Activated CD4-positive, CD25-positive, alpha-beta regulatory T cell treated with anti-CD3 and anti-CD28 coated beads, Interleukin-2, amount 50 U/mL, for 72 hours (primary cell): ENCODE measurements around the gene NUCKS1.
"Not testable (repeated sequence)": the region's sequence is repeated elsewhere in the genome, so short reads cannot be mapped to it uniquely, and the experiment has no call there.

Experiments
- DNase-seq: peaks from one replicate; pipeline ENCODE4 v3.0.0; 2021

NUCKS1 gene

DNA sequence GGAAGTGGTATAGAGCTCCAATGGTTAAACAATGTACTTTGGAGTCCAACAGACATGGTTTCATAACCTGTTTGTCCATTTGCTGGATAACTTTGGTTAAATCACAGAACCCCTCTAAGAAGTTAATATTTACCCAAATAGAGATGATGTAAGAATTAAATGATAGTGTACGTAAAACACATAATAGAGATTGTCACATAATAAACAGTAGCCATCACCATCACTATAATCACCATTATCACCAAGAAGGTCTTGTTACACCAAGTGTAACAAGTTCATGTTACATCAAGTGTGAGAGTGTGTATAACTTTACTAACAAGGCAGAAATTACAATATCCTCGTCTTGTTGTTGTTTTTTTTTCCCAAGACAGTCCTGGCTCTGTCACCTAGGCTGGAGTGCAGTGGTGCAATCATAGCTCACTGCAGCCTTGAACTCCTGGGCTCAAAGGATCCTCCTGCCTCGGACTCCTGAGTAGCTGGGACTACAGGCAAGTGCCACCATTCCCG, 23.3 kb downstream of the NUCKS1 start:
- no peak for DNase-seq

DNA sequence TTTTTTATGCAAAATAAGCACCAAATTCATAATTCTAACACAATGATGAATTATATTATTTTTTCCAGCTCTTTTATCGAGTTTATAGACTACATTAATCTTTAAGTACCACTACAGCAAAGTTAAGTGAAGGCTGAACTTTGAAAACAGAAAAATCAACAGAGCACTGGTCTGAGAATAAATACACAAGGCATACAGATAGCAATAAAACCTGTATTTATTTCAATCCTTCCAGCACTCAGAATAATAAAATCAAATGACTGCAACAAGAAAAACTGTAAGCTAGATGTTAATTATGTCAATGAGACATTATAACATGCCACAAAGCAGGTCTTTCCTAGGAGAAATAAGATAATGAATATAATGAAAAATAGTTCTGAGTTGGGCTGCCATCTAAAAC, 24.5 kb downstream of the NUCKS1 start:
- no peak for DNase-seq

DNA sequence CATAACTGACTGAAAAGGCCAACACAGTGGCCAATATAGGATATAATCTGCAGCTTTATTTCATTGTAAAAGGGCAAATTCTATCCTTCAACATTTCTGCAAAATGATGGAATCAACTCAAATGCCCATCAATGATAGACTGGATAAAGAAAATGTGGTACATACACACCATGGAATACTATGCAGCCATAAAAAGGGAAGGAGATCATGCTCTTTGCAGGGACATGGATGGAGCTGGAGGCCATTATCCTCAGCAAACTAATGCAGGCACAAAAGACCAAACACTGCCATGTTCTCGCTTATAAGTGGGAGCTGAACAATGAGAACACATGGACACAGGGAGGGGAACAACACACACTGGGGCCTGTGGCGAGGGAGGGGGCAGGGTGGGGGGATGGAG, 29.2 kb downstream of the NUCKS1 start:
- not testable (repeated sequence) for DNase-seq

DNA sequence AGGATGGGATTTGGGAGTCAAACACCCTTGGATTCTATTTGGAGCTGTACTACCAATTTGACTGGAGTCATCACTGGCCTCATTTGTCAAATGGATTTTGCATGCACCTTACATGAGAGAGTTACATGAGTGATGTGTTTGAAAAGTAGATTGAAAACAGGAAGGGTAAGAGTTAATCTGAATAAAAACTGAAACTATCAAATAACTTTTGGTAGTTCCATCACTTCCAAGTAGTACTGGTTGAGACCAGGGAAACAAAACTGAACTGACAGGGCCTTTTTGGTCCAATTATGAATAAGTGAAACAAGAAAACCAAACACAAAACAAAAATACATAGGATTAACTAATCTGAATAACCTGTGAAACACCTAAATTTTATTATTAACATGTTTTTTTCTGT, 30.2 kb downstream of the NUCKS1 start:
- DNase-seq: no peak

DNA sequence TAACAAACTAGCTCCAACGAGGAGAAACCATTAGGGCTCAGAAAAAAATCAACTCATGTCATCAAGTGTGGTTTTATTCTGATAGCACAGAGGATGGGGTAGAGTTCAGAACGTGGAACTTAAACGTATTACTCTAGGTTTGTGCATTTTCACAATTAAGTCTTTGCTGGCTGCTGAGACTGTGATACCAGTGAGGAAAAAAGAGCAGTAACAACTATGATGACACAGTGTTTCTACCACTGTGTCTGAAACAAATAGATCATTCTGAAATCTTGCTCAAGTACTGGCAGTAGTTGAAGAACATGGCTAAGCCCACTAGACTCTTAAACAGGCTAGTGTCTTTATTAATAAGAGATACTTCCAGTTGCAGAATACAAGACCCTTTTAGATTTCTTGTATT, 31.0 kb downstream of the NUCKS1 start:
- DNase-seq: no peak

DNA sequence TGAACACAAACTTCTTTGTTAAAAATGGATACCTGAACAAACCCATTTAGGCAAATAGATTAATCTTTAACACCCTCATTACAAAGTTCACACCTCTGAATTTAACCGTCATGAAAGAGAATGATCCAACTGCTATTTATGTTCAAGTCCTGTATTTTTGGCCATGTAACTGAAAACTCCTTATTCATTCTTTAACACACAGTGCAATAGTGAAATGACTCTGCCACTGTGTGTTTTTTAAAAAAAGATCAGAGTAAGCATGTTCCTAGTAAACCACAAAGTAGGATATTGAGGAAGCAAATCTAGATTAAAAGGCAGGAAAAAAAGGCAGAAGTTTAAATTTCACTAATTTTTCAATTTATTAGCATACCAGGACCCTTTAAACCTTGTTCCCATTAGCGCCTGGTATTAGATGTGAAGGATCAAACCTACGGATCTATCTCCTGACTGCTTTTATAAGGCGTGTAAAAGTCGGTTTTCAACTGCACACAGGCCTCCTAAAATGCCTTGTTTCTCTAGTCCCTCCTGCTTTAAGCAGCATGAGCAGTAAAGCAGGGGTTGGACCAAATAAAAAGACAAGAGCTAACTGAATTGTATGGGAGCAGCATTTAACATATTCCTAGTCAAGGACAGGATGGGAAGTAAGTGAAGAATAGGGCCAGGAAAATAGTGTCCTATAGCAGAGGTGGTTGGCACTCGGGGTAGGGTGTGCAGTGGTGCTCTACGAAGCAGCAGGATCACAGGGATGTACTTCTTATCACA, 33.4 kb downstream of the NUCKS1 start:
- no peak for DNase-seq

DNA sequence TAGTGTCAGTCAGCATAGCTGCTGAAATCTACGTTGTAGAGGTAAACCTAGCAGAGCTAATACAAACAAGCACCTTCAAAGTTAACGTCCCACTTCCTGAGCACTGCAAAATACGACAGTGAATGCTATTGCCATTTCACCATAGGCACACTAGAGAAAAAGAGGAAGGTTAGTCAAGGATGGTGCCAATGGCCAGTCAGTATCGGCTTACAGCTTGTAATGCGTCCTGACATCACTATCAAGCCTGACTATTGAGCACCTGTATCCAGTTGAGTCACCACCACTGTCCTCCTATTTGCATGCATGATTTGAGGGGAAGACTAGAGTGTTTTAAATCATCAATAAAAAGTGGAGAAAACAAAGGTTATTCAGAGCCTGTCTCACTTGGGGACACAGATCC, 34.4 kb downstream of the NUCKS1 start:
- DNase-seq: no peak

DNA sequence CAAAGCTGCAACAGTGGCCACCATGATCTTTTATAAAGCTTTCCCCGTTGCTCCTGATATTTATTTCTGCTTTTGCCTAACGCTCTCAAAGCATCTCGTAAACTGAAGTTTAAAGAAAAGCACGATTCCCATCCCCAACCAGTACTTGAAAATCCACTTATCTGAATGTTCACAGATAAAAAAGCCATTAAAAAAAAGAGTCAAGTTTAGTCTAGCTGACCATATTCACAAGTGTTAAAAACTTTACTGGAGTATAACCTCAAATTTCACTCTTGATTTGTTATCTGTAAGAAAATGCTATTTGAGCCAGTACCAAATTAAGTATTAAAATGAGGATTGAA, 35.1 kb downstream of the NUCKS1 start:
- DNase-seq: no peak

DNA sequence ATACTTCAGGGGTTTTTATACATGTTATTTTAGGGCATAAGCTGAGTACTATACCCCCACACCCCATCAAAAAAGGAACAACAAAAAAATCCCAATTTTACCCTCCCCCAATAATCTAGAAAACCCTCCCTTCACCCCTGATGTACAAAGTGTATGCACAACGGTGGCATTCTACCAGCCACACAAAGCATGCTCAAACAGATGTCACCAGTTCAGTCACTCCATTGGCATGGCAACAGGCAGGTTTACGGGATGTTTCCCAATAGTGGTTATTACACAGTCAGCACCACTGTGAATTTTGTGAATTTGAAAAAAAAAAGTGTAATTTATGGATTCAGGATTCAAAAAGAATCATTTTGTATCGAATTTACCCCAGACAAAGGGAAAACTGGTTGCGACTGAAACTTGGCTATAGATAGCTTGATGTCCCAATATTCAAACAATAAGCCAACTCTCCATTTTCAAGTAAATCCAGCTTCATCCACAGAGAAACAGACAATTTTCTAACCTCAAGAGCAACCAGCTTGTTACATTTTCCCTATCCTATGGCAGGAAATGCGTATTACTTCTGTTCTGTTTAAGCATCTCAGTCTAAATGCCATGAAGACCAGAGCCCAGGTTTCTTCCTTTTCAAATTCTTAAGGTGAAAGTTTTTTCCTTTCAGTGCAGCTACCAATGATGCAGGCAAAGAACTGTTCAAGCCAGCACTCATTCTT, 35.6 kb downstream of the NUCKS1 start:
- DNase-seq: no peak

DNA sequence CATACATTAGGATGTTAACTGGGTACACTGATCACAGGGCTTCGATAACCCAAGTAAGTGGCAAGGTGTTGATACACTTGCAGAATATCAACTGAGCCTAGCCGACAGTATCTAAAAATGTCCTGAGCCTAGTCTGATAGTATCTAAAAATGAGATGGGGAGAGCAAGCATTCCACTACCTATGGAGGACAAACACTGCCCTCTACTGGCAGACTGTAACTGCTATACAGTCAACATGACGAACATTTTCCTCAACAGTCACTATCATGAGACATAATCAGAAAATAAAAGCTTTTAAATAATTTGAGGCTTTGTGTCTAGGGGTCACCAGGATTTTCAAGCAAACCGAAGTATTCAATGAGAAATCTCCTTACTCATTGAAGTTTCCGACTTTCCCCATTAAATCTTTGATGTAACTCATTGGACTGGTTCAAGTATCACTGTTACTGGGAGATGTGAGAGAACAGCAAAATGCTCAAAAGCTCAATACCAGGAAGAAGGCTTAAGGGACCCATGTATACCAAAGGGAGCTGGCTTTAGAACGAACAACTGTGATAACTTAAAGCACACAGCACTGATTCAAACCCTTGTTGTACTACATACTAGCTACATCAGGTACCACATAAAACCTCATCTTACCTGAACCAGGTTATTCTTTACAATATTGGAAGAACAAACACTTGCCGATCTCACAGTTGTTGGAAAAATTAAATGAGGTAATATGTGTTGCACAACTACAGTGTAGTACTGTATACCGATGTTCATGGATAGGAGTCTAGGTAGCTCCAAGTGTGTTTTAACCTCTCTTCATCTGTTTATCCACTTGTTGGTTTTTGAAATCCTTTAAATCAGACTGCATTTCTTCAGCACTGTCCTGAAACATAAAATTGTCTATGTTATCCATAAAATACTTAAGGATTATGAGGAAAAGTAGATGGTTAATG, 38.6 kb downstream of the NUCKS1 start:
- peak; percentile 51 for DNase-seq

DNA sequence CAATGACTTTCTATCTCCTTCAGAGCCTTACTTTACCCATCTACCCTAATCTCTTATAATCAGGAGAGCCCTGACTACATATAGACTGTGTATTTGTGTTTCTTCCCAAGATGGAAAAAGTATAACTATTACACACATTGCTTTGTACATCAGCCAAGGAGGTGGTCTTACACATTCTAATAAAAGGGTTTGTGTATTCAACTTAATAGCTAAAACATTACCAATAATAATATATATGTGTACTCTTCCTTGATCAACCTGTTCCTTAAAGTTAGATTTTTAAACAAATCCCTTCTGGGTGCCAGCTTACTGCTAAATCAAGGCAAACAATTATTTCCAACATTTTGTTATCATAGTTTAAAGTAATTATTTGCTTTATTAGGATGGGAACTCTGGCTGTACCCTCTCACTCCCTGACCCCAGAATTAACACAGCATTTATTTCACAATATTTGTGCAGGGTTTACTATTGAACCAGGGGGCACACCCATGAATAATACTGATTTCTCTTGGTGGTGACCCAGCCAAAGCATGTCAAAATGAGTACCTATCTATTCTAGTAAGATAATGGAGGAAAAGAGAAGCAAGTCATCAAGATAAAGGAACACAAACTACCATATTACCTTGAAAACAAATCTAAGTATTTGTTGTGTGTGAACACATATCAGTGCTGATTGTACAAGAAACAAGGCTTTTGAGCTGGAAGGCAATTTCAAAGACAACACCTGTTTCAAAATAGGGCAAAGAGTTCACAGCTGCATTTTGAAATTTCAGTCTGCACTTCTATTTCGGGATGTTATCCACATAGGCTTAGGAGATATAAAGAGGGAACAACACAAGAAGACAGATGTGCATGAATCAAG, 39.5 kb downstream of the NUCKS1 start:
- DNase-seq: no peak

DNA sequence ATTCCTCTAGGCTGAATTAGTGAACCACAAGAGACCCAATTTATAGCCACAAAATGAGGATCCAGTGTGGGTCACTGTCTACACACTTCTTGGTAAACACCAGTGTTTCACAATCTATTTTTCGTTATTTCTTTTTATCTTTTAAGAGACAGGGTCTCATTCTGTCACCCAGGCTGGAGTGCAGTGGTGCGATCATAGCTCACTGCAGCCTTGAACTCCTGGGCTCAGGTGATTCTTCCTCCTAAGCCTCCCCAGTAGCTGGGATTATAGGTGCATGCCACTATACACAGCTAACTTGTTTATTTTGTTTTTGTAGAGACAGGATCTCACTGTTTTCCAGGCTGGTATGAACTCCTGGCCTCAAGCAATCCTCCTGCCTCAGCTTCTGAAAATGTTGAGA, 40.3 kb downstream of the NUCKS1 start:
- DNase-seq: no peak

DNA sequence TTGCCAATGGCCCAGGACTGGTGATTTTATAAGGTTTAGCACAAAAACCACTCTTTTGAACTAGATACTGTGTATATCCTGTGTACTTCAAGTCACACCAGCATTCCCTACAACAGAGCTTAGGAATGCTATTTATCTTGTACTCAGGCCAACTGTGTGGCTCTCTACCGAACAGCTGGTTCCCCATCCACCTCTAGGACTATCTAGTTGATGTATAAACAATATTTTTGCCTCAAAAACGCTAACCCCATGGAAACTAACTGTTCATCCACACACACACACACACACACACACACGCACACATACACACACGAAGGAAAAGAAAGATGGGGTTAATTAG, 41.0 kb downstream of the NUCKS1 start:
- no peak for DNase-seq

DNA sequence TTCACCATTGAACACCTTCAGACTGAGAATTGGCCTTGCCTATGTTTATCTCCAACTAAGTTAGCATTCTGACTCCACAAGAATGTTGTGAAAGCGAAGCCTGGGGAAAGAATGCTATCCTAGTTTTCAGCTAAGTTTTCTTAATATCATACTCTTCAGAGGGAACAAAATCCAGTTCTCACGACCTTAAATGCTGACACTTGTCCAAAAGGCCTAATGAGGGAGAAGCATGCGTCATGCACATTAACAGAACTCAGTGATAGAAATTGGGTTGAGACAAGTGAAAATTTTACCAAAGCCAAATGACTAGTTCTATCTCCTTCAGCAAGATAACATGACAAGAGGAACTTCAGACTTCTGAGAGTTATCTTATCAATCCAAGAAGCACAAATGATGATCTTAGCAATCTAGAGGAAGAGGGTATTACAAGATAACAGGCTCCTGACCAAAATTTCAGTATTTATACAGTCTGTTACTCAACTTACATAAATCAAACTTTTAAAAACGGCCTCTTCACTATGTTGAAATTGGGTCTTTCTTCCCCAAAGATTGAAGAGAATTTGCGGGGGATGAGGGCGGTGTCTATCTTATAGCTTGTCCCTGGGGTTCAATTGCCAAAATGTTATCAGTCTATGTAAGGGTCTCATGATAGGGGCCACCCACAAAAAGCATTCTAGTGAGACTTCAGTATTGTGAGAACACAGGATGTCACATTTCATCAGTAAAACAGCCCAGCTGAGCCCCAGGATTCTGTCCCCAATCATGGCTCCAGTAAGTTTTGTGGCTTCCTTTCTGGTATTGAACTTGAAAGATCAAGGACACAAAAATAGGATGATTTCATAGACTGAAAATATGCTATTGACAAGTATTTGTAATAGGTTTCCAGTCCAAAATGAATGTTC, 43.1 kb downstream of the NUCKS1 start:
- DNase-seq: no peak

DNA sequence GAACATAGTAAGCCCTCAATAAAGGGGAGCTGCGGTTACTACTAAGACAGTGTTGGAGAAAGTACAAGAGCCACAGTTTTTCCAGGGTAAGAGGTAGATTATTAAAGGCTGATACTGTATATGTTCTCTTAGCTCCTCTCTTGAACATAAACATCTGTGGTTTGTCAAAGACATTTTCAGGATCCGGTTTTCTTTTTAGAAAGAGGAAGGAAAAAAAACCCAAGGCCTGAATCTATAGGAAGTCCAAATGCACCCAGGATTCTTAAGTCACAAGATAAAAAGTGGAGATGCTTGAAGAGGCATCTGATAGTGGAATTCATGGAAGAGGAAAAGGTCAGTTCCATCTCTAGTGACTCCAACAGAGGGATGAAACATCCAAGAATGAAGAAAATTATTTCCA, 45.1 kb downstream of the NUCKS1 start:
- DNase-seq: no peak

DNA sequence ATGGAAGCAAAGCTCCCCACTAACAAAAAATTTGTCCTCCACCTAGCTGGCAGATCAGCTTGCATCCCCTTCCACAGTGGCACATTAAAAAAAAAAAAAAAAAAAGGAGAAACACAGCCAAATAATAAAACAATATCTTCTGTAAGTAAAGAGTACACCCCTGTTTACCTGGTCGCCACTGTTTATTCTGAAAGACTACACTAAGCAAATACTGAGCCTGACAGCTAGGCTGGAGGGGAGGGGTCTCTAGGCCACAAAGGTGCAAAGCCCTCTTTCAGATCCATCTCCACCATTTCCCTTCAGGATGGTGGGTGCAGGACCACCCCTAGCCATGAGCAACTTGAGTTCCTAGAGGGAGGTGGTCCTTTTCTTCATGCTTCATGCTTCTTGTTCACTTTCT, 46.9 kb downstream of the NUCKS1 start:
- no peak for DNase-seq

DNA sequence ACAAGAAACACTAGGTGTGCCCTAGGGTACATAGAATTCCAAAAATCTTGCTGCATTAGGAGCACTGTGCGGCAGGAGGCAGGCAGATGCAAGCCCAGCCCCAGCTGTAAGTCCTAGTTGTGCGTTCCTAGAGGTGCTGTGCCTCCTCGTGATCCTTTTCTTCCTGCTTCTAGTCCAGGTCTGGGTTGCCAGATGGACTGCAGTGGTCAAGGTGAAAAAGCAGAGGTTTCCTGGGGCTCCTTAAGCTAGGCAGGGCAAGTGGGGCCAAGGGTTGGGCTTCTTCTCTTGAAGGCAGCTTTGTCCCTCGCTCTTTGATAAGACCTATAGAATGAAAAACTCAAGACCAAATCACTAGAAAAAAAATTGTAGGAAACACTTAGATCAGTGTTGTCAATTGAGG, 48.1 kb downstream of the NUCKS1 start:
- no peak for DNase-seq

DNA sequence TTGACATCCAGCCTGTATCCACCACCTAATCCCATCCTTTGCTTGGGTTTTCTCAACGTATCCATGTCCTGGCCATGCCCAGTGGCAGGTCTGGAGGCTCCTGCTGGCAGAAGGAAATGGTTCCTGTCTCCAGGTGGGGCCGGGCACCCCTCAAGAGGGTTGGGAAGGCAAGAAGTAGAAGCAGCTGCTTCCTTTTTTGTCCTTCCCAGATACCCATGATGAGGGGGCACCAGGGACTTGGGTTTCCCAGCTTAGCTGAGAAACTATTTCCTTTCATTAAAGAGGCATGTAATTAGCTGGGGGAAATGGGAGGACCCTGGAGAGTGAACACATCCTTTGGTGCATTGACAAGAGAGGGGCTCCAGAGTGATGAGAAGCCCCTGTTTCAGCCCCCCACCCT, 48.6 kb downstream of the NUCKS1 start:
- DNase-seq: no peak

DNA sequence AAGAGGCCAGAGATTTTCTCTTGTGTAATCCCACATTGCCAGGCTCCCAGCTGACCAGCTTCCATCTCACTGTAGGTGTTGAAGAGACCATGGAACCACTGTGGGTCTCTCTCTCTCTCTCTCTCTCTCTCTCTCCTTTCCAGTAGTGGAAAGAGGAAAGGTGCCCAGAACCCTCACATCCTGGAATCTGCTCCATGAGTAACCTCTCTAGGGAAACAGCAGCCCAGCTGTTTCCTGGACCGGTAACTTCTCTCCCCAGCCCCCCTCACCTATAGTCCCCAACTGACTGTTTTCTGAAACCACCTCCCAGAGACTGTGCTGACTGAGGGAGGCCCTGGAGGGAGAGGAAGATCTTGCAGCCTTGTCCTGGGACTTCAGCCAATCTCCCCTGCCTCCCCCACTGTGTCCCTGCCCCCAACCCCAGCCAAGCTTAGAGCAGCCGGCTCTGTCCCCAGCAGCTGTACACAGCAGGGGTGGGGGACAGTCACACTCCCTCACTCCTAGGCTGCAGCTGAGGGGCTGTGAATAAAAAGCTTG, 49.0 kb downstream of the NUCKS1 start:
- no peak for DNase-seq

DNA sequence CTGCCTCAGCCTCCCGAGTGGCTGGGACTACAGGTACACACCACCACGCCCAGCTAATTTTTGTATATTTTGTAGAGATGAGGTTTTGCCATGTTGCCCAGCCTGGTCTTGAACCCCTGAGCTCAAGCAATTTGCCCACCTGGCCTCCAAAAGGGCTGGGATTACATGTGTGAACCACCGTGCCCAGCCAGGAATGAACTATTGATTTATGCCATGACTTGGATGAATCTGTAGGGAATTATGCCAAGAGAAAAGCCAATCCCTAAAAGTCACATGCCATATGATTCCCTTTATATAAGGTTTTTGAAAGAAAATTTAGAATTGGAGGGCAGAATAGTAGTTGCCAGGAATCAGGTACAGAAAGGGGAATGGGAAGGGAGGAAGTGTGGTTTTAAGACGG, 50.6 kb downstream of the NUCKS1 start:
- DNase-seq: no peak

DNA sequence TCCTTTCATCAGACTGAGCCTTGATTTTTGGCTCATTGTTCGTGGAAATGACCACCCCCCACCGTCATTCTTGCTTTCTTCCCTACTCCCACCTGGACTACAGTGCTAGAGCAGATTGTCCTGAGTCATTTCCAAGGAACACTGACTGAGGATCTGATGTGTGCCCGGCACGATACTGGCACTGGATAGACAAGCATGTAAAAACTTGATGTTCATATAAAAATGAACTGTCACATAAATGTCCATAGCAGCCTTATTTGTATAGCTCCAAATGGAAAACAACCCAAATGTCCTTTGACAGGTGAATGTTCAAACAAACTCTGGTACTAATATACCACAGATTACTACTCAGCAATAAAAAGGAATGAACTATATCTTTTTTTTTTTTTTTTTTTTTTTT, 51.1 kb downstream of the NUCKS1 start:
- DNase-seq: no peak
